Measurements from ENCODE around the gene HTR3B.
"Not testable (repeated sequence)": the region's sequence is repeated elsewhere in the genome, so short reads cannot be mapped to it uniquely, and the experiment has no call there.

The HTR3B gene

GRCh38 chr11:113904379-113905101 lies at the start of gene HTR3B:
Gene HTR3B, plus strand, starts transcription at chr11:113904796. Its CDS starts 138 bp downstream, at chr11:113904934.
- no peak for DNase-seq

- no peak for DNase-seq
Observed at GRCh38 chr11:113855803-113856202, 48.8 kb upstream of the HTR3B start.

GRCh38 chr11:113856966-113857759 lies 47.4 kb upstream of the HTR3B start:
- DNase-seq, result no peak

GRCh38 chr11:113859665-113860064 lies 44.9 kb upstream of the HTR3B start:
- no peak for DNase-seq

GRCh38 chr11:113862435-113862834 lies 42.2 kb upstream of the HTR3B start:
- no peak for DNase-seq

GRCh38 chr11:113864410-113864809 lies 40.2 kb upstream of the HTR3B start:
- DNase-seq, result no peak

- no peak for DNase-seq
Observed at GRCh38 chr11:113865873-113866272, 38.7 kb upstream of the HTR3B start.

GRCh38 chr11:113867843-113868503 lies 36.6 kb upstream of the HTR3B start:
- DNase-seq, result no peak

- DNase-seq, result no peak
Observed at GRCh38 chr11:113871336-113871735, 33.3 kb upstream of the HTR3B start.

- no peak for DNase-seq
Observed at GRCh38 chr11:113873236-113873626, 31.4 kb upstream of the HTR3B start.

GRCh38 chr11:113874096-113874495 lies 30.5 kb upstream of the HTR3B start:
- DNase-seq, result no peak

- no peak for DNase-seq
Observed at GRCh38 chr11:113874581-113875233, 29.9 kb upstream of the HTR3B start.

GRCh38 chr11:113875234-113876073 lies 29.1 kb upstream of the HTR3B start, which contains the start of gene USP28:
Gene USP28, minus strand, starts transcription at chr11:113875572. Its CDS starts 71 bp downstream, at chr11:113875501.
- peak; percentile 86 for DNase-seq

- DNase-seq, result no peak
Observed at GRCh38 chr11:113876074-113876797, 28.4 kb upstream of the HTR3B start.

- DNase-seq, result no peak
Observed at GRCh38 chr11:113876798-113877669, 27.6 kb upstream of the HTR3B start.

GRCh38 chr11:113877670-113878055 lies 26.9 kb upstream of the HTR3B start:
- DNase-seq, result no peak

GRCh38 chr11:113879446-113879845 lies 25.1 kb upstream of the HTR3B start:
- not testable (repeated sequence) for DNase-seq

GRCh38 chr11:113880971-113881370 lies 23.6 kb upstream of the HTR3B start:
- DNase-seq, result no peak

- DNase-seq, result no peak
Observed at GRCh38 chr11:113881856-113882255, 22.7 kb upstream of the HTR3B start.

GRCh38 chr11:113884361-113884836 lies 20.2 kb upstream of the HTR3B start:
- DNase-seq, result no peak
